Stimulated activated CD4-positive, alpha-beta T cell treated with anti-CD3 and anti-CD28 coated beads, Interleukin-12 subunit alpha, Interleukin-12 subunit beta, amount 100 ng/mL, for 48 hours (primary cell): ENCODE measurements around the gene CBLB.

Experiments
- DNase-seq, 3 donors: peaks; one replicate each; pipeline ENCODE4 v3.0.0-alpha.2; 2020; ENCODE audit warnings: low read depth in 2 of 3, low spot score in 1 of 3

CBLB gene

GRCh38 chr3:105876780-105877327 lies 8.0 kb upstream of the CBLB start:
- DNase-seq = no peak

GRCh38 chr3:105869861-105870755 lies 1.3 kb upstream of the CBLB start:
- no peak for DNase-seq

- DNase-seq = no peak
Observed at GRCh38 chr3:105869531-105869833, 670 bp upstream of the CBLB start.

- no peak for DNase-seq
Observed at GRCh38 chr3:105868431-105868741, 426 bp downstream of the CBLB start.

GRCh38 chr3:105867712-105868430 lies 941 bp downstream of the CBLB start:
- no peak for DNase-seq

- no peak for DNase-seq
Observed at GRCh38 chr3:105866656-105867653, 1.9 kb downstream of the CBLB start.

GRCh38 chr3:105865867-105866350 lies 2.9 kb downstream of the CBLB start:
- no peak for DNase-seq

- no peak for DNase-seq
Observed at GRCh38 chr3:105865016-105865623, 3.7 kb downstream of the CBLB start.

- DNase-seq = no peak
Observed at GRCh38 chr3:105864212-105864611, 4.6 kb downstream of the CBLB start.

- DNase-seq = no peak
Observed at GRCh38 chr3:105863608-105864007, 5.2 kb downstream of the CBLB start.

GRCh38 chr3:105862217-105862616 lies 6.6 kb downstream of the CBLB start:
- no peak for DNase-seq

GRCh38 chr3:105860641-105861040 lies 8.2 kb downstream of the CBLB start:
- no peak for DNase-seq

GRCh38 chr3:105858017-105858416 lies 10.8 kb downstream of the CBLB start:
- DNase-seq = no peak

GRCh38 chr3:105857601-105858000 lies 11.2 kb downstream of the CBLB start:
- no peak for DNase-seq

- no peak for DNase-seq
Observed at GRCh38 chr3:105856605-105857004, 12.2 kb downstream of the CBLB start.

GRCh38 chr3:105853801-105854432 lies 14.9 kb downstream of the CBLB start:
- DNase-seq = no peak

GRCh38 chr3:105851582-105851981 lies 17.2 kb downstream of the CBLB start:
- no peak for DNase-seq

- DNase-seq = no peak
Observed at GRCh38 chr3:105851176-105851575, 17.6 kb downstream of the CBLB start.

- no peak for DNase-seq
Observed at GRCh38 chr3:105850593-105850992, 18.2 kb downstream of the CBLB start.

GRCh38 chr3:105848821-105849220 lies 20.0 kb downstream of the CBLB start:
- DNase-seq = no peak
